GM19240 (cell line): Measurements from ENCODE around the gene RND2.
A peak's percentile ranks its signal among the peaks of the same experiment; 100 is the strongest.
"Not testable (repeated sequence)": the region's sequence is repeated elsewhere in the genome, so short reads cannot be mapped to it uniquely, and the experiment has no call there.

ENCODE experiments used
- DNase-seq: peaks from one replicate; pipeline ENCODE4 v3.0.0; 2011; ENCODE audit warnings: low spot score; ENCODE audit not compliant: insufficient read length

The RND2 gene

GRCh38 chr17:43024407-43025289 lies at the start of gene RND2:
Gene RND2 (plus strand): TSS chr17:43025231. CDS start chr17:43025348, 117 bp downstream.
- DNase-seq = peak; percentile 97

GRCh38 chr17:42975265-42975664 lies 49.8 kb upstream of the RND2 start:
- no peak for DNase-seq

DNA sequence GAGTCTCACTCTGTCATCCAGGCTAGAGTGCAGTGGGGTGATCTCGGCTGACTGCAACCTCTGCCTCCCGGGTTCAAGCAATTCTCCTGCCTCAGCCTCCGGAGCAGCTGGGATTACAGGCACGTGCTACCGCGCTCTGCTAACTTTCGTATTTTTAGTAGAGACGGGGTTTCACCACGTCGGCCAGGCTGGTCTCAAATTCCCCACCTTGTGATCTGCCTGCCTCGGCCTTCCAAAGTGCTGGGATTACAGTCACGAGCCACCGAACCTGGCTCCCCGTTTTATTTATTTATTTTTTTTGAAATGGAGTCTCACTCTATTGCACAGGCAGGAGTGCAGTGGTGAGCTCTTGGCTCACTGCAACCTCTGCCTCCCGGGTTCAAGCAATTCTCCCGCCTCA lies 49.3 kb upstream of the RND2 start:
- not testable (repeated sequence) for DNase-seq

DNA sequence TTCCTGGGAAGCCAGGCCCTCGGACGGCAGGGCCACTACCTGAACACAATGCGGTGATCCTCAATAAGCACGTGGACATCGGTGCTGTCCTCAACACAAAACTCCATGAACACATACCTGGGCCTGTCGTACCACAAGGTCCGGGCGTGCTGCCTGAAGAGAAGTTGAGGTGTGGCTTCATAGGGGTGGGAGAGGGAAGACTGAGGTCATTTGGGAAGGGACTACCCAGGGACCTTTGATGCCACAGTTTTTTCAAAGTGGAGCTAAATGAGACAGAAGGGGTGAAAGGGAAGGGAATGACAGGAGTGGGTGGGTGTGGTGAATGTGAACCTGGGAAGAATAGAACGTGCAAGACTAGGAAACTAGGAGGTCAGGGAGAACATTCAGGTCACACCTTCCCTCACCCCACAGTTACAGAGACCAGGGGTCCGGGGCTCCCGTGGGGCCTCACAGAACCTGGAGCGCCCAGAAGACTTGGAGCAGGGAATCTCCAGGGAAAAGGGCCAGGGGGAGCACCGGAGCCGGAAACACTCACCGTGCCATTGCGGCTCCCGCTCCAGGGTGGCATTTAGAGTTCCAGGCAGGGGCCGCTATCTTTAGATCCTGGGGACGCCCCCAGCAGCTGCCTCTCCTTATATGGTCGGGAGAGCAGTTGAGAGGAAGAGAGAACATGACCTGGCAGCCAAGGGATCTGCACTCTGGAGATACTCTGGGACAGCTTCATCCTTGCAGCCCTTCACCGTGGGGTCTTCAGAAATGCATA lies 45.3 kb upstream of the RND2 start, which contains the start of gene PTGES3L:
Gene PTGES3L, minus strand, starts transcription at position 570 of the 763 bp plus-strand sequence. Its CDS starts 27 bp downstream, at position 543.
- DNase-seq = no peak

GRCh38 chr17:42980274-42980765 lies 44.7 kb upstream of the RND2 start, which contains the start of gene RUNDC1:
Gene RUNDC1 (plus strand): TSS chr17:42980565. CDS start chr17:42980577, 12 bp downstream.
- DNase-seq = peak; percentile 94

DNA sequence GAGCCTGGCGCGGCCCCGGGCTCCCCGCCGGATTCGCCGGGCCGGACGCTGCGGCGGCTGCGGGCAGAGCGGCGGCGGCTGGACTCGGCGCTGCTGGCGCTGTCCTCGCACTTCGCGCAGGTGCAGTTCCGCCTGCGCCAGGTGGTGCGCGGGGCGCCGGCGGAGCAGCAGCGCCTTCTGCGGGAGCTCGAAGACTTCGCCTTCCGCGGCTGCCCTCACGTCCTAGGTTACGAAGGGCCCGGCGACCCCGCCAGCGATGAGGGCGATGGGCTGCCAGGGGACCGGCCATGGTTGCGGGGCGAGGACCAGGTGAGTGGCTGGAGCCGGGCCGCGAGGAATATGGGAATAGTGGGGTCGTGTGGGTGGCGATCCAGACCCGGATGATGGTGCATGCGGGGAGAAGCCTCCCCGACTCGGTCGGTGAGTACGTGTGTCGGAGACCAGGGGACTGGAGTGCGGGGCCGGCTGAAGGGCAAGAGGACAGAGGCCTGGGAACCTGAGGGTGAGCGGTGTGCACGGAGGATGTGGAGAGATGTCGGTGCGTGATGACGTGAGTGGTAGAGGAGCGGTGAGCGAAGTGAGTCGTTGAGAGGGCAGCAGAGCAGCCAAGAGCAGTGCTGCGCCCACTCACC lies 44.1 kb upstream of the RND2 start:
- DNase-seq = no peak

GRCh38 chr17:42982266-42982665 lies 42.8 kb upstream of the RND2 start:
- no peak for DNase-seq

GRCh38 chr17:42985225-42985624 lies 39.8 kb upstream of the RND2 start:
- no peak for DNase-seq

DNA sequence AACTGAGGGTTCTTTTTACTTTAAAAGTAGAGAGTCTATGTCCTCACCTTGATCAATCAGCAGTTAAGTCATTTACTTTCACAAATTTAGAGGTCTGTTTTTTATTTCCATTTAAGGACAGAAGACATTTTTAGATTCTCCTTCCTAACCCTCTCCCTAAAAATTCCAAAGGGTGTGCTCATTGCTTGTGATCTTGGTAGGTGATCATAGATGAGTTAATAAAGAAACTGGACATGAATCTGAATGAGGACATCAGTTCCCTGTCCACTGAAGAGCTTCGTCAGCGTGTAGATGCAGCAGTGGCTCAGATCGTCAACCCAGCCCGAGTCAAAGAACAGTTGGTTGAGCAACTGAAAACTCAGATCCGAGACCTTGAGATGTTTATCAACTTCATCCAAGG lies 35.9 kb upstream of the RND2 start:
- no peak for DNase-seq

- no peak for DNase-seq
These were observed 35.0 kb upstream of the RND2 start for GRCh38 chr17:42989726-42990652.

GRCh38 chr17:42991471-42991870 lies 33.6 kb upstream of the RND2 start:
- no peak for DNase-seq

DNA sequence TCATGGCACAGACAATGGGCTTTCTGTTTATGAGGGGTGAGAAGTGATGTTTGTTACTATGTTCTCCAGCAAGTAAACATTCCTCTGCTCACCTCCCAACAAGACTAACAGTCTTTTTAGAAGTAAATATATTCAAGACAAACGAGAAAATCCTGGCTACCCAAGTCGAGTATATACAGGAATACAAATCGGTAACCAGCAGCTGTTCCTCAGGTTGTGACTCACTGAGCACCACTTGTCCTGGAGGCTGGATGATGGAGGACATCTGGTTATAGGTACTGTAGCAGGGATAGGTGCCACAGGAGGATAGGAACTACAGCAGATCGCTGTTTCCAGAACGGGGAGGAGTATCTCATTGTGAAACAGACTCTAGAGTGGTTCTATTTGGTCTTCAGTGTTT lies 32.2 kb upstream of the RND2 start:
- no peak for DNase-seq

DNA sequence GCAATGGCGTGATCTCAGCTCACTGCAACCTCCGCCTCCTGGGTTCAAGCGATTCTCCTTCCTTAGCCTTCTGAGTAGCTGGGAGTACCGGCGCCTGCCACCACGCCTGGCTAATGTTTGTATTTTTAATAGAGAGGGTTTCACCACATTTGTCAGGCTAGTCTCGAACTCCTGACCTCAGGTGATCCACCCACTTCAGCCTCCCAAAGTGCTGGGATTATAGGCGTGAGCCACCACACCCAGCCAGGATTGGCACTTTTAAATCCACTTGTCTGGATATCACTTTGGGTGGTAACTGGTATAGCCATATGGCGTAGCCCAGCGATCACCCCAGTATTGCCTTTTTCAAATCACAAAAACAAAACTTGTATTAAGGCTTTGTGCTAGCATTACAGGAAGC lies 31.1 kb upstream of the RND2 start:
- DNase-seq = not testable (repeated sequence)

- no peak for DNase-seq
These were observed 27.5 kb upstream of the RND2 start for GRCh38 chr17:42997390-42997983.

DNA sequence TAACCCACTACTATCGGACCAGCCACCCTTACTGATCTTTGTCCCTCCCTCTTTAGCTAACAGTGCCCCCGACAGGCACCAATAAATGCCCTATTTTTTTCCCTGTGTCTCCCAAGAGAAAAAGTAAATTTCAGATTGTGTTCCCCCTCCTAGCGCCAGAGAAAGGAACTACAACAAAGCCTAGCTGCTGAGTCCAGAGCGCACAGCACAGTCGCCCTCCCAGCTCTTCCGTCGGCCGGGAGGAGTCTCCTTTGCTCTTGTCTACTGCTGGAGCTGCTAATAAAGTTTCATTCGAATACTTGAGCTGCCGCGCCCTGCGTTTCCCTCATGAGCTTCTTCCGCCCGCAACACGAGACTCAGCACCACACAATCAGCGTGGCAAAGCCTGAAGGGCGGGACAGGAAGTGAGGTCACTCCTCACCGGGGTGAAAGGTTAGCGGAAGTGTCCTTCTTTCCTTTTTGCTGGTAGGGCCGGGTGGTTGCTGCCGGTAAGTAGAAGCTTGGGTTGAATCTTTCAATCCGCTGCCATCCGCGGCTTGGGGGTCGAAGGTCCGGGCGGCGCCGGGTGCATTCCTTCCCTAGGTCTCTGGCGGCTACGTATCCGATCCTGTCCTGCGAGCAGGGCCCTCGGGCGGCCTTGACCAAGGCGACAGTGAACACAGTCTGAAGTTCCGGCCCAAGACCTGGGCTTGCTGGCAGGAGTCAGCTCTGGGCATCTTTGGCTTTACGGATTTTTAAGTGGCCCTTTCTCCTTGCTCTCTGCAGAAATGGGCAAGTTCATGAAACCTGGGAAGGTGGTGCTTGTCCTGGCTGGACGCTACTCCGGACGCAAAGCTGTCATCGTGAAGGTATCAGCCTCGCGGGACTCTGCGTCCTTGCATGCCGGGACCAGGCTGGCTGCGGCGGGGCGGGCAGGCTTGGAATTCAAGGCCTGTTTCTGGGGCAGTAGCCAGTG lies 26.8 kb upstream of the RND2 start, which contains the start of gene RPL27:
Gene RPL27, plus strand, starts transcription at position 436 of the 955 bp plus-strand sequence. Its CDS starts 332 bp downstream, at position 768.
- DNase-seq = peak; percentile 87

GRCh38 chr17:42999003-42999525 lies 26.0 kb upstream of the RND2 start:
- no peak for DNase-seq

GRCh38 chr17:43000894-43001293 lies 24.1 kb upstream of the RND2 start:
- DNase-seq = not testable (repeated sequence)

GRCh38 chr17:43003542-43004172 lies 21.4 kb upstream of the RND2 start:
- DNase-seq = no peak
